Measurements from ENCODE around the gene GTF2IRD1. TPM values are rescaled to one million over a fixed set of nuclear protein-coding genes. Genes with fewer than 3 reads are reported as not detected.

The GTF2IRD1 gene
- total RNA-seq, 1 donor from 2014 or later, result 30.0 TPM

Other genes starting within 250 kb of the GTF2IRD1 start
- 4.7 TPM for gene LAT2, start 243.9 kb upstream of the GTF2IRD1 start, total RNA-seq
- gene RFC2, start 199.5 kb upstream of the GTF2IRD1 start, total RNA-seq, result 23.3 TPM
- 20.0 TPM for gene CLIP2, start 164.5 kb upstream of the GTF2IRD1 start, total RNA-seq
- gene GTF2I, start 203.8 kb downstream of the GTF2IRD1 start, total RNA-seq, result 277 TPM